GM18507 (cell line): Measurements from ENCODE around the gene MCM8.
"Not testable (repeated sequence)": the region's sequence is repeated elsewhere in the genome, so short reads cannot be mapped to it uniquely, and the experiment has no call there.

ENCODE experiments used
- DNase-seq: peaks from one replicate; pipeline ENCODE4 v3.0.0; 2011; ENCODE audit warnings: low read depth; ENCODE audit not compliant: insufficient read length; ENCODE audit errors: extremely low spot score
- FAIRE-seq: peaks from 2 replicates; lab custom pipeline; 2011; peaks lifted over from hg19 to GRCh38; lab: Jason Lieb, UNC

MCM8 gene

DNA sequence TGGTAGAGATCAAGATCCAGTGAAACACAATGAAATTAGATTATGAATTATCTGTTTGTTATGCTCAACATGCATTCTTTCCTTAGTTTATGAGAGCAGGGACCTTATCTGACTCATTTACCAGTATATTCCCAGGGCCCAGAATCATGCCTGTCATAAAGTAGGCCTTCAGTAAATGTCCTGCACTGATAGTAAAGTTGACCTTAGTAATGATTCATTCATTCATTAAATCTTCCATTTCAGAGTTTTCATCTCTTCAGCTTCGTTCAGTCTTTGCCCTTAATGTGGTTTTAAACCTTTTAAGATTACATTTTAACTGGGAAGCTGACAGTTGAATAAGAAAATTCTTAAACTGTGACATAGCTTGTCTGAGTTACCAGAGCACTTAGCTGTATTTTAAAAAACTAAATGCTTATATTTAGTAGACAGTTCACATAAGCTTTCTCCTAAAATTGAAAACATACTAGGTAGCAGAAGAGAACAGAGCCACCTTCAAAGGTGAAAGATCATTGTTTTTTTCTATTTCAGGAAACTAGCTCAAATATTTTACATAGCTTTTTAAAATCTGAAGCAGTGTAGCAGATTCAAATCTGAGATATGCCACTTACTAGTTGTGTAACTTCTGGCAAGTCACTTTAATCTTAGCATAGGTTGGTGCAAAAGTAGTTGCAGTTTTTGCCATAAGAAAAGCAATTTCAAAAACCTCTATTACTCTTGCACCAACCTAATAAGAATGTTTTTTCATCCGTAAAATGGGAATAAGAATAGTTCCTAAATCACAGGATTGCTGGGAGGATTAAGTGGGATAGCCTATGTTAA lies 41.4 kb downstream of the MCM8 start:
- DNase-seq (no peak), FAIRE-seq (no peak)

DNA sequence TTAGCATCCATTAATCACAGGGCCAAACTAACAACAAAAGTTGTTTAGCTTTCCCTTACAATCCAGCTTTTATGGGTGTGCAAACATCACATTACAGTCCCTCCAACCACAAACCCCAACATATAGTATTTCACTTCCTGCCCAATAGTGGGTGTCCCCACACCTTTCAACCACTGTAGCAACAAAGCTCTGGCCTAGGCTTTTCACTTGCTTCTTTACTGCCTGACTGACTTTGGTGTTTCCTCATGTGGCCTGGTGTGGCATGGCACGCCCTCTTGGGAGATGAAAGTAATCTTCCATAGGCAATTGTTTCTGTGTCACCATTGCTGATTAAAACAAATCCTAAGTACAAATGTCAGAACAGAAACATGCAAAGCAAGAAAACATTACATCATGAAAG lies 46.3 kb downstream of the MCM8 start:
- peak; percentile 22 for DNase-seq
- peak; percentile 93 for FAIRE-seq

DNA sequence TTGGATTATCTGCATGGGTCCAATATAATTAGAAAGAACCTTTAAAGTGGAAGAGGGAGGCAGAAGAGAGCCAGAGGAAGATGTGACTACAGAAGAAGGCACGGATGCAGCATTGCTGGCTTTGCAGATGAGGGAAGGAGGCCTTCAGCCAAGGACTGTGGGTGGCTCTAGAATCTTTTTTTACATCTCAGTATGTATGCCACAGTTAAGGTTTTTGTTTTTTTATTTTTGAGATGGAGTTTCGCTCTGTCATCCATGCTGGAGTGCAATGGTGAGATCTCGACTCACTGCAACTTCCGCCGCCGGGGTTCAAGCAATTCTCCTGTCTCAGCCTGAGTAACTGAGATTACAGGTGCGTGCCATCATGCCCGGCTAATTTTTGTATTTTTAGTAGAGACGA lies 49.3 kb downstream of the MCM8 start:
- DNase-seq (no peak), FAIRE-seq (no peak)

DNA sequence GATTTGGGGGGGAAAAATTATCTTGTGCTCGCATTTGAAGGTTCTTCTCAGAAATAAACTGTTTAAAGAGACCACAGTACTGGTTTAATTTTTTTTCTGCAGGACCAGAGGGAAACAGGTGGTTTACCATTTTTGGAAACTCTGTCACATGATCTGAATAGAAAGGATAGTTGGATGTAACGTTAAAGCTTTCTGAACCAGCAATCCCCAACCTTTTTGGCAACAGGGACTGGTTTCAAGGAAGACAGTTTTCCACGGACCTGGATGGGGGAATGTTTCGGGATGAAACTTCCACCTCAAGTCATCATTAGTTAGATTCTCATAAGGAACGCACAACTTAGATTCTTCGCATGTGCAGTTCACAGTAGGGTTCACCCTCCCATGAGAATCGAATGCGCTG lies 50.4 kb downstream of the MCM8 start:
- DNase-seq: no peak
- FAIRE-seq: no peak

DNA sequence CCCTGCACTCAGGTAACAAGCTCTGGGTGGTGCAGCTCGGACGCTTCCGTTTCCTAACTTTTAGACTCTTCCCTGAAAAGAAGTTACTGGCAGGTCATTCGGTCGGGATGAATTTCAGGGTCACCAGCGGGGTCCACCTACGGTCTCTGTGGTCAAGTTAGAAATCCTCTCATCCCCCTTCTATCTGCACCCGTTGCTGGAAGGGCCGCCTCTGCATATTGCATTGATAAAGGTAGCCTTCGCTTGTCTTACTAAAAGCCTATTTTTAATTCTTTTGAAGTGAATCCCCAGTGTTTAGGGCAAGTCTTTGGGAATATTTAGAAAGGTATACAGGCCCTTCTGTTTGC lies 56.1 kb downstream of the MCM8 start:
- no peak for DNase-seq
- FAIRE-seq: no peak

DNA sequence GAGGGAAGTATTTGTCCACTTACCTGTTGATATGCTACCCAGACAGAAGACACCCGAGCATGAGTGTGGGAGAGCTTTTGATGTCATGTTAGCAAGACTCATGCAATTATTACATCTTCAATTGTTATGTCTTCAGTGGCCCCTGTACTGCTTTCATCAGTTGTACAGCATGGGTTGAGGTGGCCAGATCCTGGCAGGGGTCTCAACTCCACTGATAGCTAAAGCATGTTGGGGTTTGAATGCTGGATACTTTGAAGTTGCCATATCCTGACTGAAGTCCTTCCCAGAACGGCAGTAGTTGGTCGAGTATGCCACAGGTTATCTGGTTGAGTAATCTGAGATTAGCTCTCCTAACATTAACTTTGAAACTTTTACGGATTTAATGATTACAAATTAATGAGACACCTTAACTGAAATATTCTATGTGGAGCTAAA lies 56.7 kb downstream of the MCM8 start:
- DNase-seq: no peak
- FAIRE-seq: peak; percentile 49

DNA sequence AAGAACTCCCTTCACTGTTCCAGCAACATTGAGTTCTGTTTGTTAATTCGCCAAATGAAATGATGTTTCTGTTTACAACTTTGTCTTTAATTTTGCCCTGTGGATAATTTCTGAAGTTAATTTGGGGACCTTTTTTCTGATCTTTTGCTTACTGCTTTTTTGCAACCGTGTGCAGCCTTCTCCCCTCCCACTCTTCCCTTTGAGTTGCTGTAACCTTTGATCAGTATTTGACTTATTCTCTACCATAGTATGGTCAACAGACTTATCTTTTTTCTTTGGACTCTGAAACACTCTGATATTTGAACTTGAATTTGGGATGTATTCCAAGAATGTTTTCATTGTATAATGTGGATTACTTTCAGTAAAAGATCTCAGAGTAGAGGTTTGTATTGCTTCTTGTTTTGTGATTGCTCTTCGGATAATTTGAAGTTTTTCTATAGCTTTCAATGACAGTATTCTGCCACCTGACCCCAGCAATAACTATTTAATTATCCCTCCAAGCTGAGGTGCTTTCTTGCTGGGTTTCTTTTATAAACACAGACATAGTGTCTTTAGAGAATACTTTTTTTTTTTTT lies 57.2 kb downstream of the MCM8 start:
- peak; percentile 41 for FAIRE-seq
- no peak for DNase-seq

DNA sequence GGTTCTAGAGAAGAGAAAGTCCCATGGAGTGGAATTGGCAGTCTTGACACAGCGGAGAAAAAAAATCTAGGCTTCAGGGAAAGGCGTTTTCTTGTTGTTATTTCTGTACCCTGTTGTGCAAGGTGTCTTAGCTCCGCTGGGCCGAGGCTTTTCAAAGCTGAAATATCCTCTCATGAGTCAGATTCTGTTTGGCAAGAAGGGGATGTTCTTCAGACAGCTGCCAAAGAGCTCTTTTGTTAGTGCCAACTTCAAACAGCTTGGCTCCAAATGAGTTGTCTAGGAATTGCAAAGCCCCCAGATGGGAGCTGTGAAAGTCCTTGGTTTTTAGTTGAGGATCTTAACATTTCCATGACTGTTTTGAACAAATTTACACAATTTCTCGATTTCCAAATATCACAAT lies 57.8 kb downstream of the MCM8 start:
- FAIRE-seq (no peak), DNase-seq (no peak)

DNA sequence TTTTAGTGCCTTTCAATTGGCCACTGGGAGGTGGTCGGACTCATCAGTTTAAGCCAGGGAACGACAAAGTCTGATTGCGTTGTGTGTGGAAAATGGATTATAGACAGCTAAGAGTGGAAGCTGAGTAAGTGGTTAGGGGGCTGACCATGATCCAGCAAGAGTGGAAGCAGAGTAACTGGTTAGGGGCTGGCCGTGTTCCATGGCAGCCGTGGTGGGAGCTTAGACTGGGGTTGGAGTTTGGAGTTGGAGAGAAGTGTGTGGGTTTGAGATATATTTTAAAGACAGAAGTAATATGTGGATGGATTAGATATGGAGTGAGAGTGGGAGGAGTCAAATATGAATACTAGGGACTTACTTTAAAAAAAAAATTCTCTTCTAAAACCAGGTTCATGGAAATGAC lies 61.7 kb downstream of the MCM8 start:
- DNase-seq: no peak
- no peak for FAIRE-seq

DNA sequence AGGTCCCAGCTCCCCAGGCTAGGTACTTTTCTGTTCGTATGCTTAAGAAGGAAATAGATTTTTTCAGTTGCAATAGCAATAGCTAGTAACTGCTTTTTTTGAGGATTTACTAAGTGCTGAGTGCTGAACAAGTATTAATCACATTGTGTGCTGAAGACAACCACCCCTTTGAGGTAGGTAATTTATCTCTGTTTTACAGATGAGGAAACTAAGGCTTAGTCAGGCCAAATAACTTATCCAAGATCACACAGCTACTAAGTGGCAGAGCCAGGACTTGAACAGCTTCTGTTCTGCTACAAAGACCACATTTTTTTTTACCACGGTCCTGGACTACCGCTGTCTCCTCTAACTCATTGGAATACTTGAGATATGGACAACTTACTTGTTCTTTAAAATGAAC lies 63.6 kb downstream of the MCM8 start:
- DNase-seq: no peak
- no peak for FAIRE-seq

DNA sequence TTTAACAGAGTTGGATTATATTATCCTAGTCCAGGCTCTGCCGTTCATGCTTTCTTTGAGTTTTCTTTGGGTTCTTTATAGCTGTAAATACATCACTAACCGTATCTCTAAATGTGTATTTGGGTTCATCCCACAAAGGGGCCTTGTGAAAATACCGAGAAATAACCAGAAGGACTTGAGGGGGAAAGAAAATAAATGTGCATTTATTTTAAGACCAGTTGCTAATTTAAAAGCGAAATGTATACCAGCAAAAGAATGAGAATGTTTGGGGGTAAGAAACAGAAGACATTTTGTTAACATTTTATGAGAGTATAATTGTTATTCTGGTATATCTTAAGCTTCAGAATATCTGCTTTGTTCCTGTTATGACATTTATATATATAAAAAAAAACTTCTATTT lies 64.5 kb downstream of the MCM8 start:
- no peak for DNase-seq
- FAIRE-seq: no peak

DNA sequence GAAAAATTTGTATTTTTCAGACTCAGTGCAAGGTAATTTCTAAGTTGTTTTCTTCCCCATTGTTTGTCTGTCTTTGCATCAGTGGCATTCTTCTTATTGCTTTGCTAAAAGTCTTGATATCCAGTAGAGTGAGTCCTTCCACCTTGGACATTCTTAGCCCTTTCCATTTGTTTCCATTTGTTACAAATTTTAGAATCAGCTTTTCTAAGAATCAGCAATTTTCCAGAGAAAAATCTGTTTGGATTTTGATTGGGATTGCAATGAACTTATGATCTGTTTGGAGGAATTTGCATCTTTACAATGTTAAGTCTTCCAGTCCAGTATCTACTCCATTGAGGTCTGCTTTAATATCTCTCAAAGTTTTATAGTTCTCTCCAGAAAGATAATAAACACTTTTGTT lies 67.0 kb downstream of the MCM8 start:
- DNase-seq (no peak), FAIRE-seq (no peak)

DNA sequence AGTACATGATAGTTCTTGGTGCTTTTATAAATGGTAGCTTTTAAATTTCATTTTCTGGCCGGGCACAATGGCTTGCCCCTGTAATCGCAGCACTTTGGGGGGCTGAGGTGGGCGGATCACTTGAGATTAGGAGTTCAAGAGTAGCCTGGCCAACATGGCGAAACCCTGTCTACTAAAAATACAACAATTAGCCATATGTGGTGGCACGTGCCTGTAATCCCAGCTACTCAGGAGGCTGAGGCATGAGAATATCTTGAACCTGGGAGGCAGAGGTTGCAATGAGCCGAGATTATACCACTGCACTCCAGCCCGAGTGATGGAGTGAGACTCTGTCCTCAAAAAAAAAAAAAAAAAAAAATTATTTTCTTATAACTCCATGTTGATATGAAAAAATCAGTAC lies 67.4 kb downstream of the MCM8 start:
- DNase-seq: no peak
- FAIRE-seq: no peak

DNA sequence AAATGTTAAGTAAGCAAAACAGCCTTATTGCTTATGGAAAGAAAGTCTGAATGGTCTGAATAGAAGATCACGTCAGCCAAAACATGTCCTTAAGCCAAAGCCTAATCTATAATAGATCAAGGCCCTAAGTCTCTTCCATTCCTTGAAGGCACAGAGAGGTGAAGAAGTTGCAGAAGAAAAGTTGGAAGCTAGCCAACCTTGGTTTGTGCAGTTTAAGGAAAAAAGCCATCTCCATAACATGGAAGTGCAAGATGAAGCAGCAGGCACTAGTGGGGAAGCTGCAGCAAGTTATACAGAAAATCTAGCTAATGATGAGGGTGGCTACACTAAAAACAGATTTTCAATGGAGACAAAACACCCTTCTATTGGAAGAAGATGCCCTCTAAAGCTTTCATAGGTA lies 74.3 kb downstream of the MCM8 start:
- DNase-seq: no peak
- FAIRE-seq: no peak

DNA sequence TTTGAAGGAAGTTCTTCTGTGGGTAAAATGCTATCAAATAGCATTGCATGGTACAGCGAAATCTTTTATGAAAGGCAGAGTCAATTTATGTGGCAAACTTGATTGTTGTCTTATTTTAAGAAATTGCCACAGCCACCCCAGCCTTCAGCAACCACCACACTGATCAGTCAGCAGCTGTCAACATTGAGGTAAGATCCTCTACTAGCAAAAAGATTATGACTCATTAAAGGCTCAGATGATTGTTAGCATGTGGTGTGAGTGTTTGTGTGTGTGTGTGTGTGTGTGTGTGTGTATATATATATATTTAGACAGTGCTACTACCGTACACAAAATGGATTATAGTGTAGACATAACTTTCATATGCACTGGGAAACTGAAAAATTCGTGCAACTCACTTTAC lies 75.6 kb downstream of the MCM8 start:
- FAIRE-seq (no peak), DNase-seq (no peak)

DNA sequence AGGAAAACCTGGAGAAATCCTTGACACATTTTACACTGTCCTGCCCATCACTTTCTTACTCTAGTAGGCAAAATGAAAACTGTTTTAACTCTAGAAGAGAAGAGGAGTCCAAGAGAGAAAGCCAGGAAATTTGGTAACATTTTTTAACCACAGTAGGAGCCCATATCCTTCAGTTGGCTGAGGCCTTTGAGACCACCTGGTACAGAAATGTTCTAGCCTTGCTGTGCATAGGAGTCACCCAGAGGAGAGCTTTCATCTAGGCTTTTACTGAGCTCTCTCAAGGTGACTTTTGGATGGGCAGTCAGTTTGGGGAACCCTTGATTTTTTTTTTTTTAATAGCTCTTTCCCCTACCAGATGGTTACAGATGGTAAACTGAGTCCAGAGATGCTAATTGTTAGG lies 78.4 kb downstream of the MCM8 start:
- FAIRE-seq (no peak), DNase-seq (no peak)

DNA sequence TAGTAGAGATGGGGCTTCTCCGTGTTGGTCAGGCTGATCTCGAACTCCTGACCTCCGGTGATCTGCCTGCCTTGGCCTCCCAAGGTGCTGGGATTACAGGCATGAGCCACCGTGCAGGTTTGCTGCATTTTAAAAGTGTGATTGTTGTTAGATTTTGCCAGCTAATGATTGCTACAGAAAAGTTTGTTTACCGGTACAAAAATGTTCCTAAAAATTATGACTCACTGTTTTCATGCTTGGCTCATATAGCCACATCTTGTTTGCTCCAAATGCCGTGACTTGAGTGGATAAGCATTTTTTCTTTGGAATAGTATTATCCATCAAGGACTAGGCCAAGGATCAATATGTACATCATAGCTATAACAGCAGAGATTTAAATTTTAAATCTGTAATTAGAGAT lies 79.1 kb downstream of the MCM8 start:
- DNase-seq (no peak), FAIRE-seq (no peak)

DNA sequence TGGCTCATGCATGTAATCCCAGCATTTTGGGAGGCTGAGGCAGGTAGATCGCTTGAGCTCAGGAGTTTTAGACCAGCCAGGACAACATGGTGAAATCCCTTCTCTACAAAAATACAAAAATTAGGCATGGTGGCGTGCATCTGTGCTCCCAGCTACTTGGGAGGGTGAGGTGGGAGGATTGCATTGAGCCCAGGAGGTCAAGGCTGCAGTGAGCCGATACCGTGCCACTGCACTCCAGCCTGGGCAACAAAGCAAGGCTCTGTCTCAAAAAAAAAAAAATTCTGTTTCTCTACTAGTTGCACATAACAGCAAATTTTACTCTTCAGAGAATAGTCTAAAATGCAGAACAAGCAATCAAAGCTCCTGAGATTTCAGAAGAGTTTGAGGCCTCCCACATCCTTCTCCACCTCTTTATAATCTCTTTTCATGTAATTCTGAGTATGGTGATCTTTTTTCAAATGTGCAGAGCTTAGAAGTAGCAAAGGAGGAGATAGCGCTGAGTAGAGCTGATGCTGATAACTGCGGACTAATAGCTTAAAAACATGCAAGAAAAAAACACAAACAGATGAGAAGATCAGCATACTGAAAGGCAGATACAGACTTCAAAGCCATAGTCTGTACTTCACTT lies 80.1 kb downstream of the MCM8 start:
- DNase-seq (no peak), FAIRE-seq (no peak)

DNA sequence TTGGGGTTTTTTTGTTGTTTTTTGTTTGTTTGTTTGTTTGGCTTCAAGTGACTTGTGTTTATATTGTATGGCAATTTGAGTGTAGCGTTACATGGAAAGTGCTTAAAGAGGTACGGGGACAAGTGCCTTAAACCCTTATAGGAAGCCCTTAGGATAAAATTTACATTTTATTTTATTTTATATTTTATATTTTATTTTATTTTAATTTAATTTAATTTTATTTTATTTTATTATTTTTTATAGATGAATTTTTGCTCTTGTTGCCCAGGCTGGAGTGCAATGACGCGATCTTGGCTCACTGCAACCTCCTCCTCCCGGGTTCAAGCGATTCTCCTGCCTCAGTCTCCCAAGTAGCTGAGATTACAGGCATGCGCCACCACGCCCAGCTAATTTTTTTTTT lies 82.5 kb downstream of the MCM8 start:
- not testable (repeated sequence) for FAIRE-seq, DNase-seq

DNA sequence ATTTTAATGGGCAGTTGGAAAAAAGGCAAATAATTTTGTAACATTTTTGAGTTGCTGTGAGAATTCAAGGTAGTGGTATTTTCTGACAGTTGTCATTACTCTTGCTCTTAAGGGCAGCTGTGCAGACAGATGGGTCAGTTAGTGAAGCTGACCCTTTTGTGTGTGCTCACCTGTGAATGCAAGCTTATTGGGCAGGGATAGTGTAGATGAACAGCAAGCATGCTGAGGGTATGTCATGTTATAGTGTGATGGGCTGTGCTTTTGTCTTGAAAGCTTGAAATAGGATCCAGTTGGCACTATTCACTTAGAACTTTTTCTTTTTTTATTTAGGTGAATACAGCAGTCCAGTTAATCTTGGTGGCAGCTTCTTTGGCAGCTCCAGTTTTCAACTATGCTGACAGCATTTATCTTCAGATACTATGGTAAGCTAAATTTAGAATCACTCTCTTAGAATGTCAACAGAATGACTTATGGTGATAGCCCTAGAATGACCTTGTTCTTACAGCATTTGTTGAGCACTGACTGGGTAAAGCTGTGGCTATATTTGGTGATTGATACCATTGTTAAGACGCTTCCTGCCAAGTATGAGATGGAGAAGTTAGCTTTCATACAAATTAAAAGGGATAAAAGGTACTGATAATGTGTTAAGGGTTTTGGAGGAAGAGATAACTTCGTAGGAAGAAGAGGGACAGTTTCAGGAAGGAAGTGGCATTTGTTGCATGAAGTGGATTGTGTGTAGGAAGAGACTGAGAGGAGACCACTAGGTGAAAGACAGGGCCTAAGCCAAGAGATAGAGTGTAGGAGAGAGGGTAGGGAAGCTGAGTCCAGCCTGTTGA lies 83.9 kb downstream of the MCM8 start:
- DNase-seq: no peak

More for the DNA sequence above, 83.9 kb downstream of the MCM8 start:
- no peak for FAIRE-seq
